HepG2 (cell line): Measurements from ENCODE around the gene SLC25A22.

ENCODE experiments used
- ATF2 ChIP-seq: sonication (generic); formaldehyde crosslinking; IDR thresholded peaks from 2 replicates; pipeline ENCODE4 v1.4.0; 2020; ENCODE audit warnings: missing genetic modification reagents
- ATF7 ChIP-seq, 2 experiments: fragments of 450-650 bp in 1 of 2; sonication (generic) in 1 of 2; formaldehyde crosslinking in 1 of 2; IDR thresholded peaks; 2 replicates each; pipeline versions ENCODE4 v1.4.0 to v1.6.1; 2016 to 2020; ENCODE audit warnings: antibody characterized with exemption in 1 of 2, mild to moderate bottlenecking in 1 of 2, missing genetic modification reagents in 1 of 2
- ELK4 ChIP-seq: sonication (generic); formaldehyde crosslinking; IDR thresholded peaks from 2 replicates; pipeline ENCODE4 v1.9.0; 2021; ENCODE audit warnings: missing genetic modification reagents, borderline replicate concordance
- EP300 ChIP-seq, 3 experiments: sonication (generic) in 1 of 3; formaldehyde crosslinking in 1 of 3; IDR thresholded peaks; 2 replicates each; pipeline versions ENCODE4 v1.5.1 to v1.6.1; 2011 to 2020; ENCODE audit warnings: low read depth in 2 of 3, low read length in 2 of 3, borderline replicate concordance in 1 of 3, improper control_type of control experiment in 1 of 3, mild to moderate bottlenecking in 1 of 3, missing genetic modification reagents in 1 of 3, moderate library complexity in 1 of 3
- PCBP1 ChIP-seq: fragments of 200-400 bp; formaldehyde crosslinking; IDR thresholded peaks from 2 replicates; pipeline ENCODE4 v1.6.1; 2017; ENCODE audit warnings: mild to moderate bottlenecking, low read depth, low read length, borderline replicate concordance
- RAD21 ChIP-seq: fragments of 450-650 bp; formaldehyde crosslinking; IDR thresholded peaks from 2 replicates; pipeline ENCODE4 v1.5.0; 2020; ENCODE audit warnings: mild to moderate bottlenecking
- RBM22 ChIP-seq: fragments of 200-400 bp; formaldehyde crosslinking; optimal IDR thresholded peaks from 2 replicates; pipeline ENCODE3; 2017; ENCODE audit warnings: mild to moderate bottlenecking, low read length, moderate library complexity
- SMARCE1 ChIP-seq: fragments of 450-650 bp; IDR thresholded peaks from 2 replicates; pipeline ENCODE4 v1.6.1; 2017; ENCODE audit warnings: borderline replicate concordance
- TFE3 ChIP-seq: IDR thresholded peaks from 2 replicates; pipeline ENCODE4 v1.6.1; 2016
- ZNF138 ChIP-seq: sonication (generic); formaldehyde crosslinking; IDR thresholded peaks from 2 replicates; pipeline ENCODE4 v1.5.0; 2020; ENCODE audit warnings: mild to moderate bottlenecking, low read depth, missing genetic modification reagents
- TF ChIP-seq, protein P1 (sequence below): sonication (generic); formaldehyde crosslinking; IDR thresholded peaks from 2 replicates; pipeline ENCODE4 v1.5.0; 2020; ENCODE audit warnings: mild to moderate bottlenecking, missing genetic modification reagents, moderate library complexity
- TF ChIP-seq, protein P2 (sequence below): sonication (generic); formaldehyde crosslinking; IDR thresholded peaks from 2 replicates; pipeline ENCODE4 v1.4.0; 2020; ENCODE audit warnings: missing genetic modification reagents, borderline replicate concordance
- TF ChIP-seq, protein P3 (sequence below): sonication (generic); formaldehyde crosslinking; IDR thresholded peaks from 2 replicates; pipeline ENCODE4 v1.4.0; 2020; ENCODE audit warnings: missing genetic modification reagents, mild to moderate bottlenecking, borderline replicate concordance
- TF ChIP-seq, protein P4 (sequence below), 2 experiments: IDR thresholded peaks; 2 replicates each; pipeline ENCODE4 v1.6.1; 2011 to 2012; ENCODE audit warnings: low read length in 2 of 2, borderline replicate concordance in 1 of 2, low read depth in 1 of 2, mild to moderate bottlenecking in 1 of 2, moderate library complexity in 1 of 2

DNA sequence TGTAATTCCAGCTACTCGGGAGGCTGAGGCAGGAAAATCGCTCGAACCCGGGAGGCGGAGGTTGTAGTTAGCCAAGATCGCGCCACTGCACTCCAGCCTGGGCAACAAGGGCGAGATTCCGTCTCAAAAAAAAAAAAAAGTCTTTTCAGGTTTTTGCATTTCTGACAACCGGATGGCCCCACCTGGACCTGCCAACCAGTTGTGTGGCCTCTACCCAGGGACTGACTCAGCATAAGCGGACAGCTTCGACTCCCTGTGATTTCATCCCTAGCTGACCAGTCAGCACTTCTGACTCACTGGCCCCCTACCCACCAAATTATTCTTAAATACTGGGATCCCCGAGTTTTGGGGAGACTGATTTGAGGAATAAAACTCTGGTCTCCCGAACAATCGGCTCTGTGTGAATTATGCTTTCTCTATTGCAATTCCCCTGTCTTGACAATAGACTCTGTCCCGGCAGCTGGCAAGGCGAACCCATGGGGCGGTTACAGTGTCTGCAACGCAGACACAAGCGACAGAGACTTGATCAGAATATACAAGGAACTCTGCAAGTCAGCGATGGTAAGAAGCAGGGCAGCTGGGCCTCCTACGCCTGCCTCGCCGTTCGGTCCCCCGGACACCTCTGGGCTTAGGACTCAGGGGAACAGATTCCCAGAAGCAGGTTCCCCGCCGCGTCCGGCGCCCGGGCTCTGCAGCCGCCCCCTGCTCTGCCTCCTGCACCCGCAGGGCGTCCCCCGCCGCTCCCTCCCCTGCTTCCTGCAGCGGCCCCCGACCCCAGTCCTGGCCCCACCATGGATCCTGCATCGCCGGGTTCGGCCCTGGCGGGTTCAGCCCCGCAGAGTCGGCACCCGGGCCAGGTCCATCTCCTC lies 51.6 kb downstream of the SLC25A22 start:
- TF ChIP-seq ATF7 (IDR thresholded peaks at IDR 0.05) (no peak), ATF7 (CRISPR knock-in tag; IDR thresholded peaks at IDR 0.05) (no peak), SMARCE1 (no peak), RAD21 (CRISPR knock-in tag) (no peak), EP300 (IDR thresholded peaks at IDR 0.05; ENCODE audit: low read depth in 2 of 2, low read length in 2 of 2) (no peak), EP300 (CRISPR knock-in tag; IDR thresholded peaks at IDR 0.05; ENCODE audit: borderline replicate concordance) (no peak), RBM22 (no peak), ZNF138 (CRISPR knock-in tag) (no peak), ATF2 (CRISPR knock-in tag) (no peak), ELK4 (no peak), TFE3 (no peak), PCBP1 (no peak)
- TF ChIP-seq, protein P1, sequence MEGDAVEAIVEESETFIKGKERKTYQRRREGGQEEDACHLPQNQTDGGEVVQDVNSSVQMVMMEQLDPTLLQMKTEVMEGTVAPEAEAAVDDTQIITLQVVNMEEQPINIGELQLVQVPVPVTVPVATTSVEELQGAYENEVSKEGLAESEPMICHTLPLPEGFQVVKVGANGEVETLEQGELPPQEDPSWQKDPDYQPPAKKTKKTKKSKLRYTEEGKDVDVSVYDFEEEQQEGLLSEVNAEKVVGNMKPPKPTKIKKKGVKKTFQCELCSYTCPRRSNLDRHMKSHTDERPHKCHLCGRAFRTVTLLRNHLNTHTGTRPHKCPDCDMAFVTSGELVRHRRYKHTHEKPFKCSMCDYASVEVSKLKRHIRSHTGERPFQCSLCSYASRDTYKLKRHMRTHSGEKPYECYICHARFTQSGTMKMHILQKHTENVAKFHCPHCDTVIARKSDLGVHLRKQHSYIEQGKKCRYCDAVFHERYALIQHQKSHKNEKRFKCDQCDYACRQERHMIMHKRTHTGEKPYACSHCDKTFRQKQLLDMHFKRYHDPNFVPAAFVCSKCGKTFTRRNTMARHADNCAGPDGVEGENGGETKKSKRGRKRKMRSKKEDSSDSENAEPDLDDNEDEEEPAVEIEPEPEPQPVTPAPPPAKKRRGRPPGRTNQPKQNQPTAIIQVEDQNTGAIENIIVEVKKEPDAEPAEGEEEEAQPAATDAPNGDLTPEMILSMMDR (CRISPR knock-in tag), result no peak
- TF ChIP-seq, protein P2, sequence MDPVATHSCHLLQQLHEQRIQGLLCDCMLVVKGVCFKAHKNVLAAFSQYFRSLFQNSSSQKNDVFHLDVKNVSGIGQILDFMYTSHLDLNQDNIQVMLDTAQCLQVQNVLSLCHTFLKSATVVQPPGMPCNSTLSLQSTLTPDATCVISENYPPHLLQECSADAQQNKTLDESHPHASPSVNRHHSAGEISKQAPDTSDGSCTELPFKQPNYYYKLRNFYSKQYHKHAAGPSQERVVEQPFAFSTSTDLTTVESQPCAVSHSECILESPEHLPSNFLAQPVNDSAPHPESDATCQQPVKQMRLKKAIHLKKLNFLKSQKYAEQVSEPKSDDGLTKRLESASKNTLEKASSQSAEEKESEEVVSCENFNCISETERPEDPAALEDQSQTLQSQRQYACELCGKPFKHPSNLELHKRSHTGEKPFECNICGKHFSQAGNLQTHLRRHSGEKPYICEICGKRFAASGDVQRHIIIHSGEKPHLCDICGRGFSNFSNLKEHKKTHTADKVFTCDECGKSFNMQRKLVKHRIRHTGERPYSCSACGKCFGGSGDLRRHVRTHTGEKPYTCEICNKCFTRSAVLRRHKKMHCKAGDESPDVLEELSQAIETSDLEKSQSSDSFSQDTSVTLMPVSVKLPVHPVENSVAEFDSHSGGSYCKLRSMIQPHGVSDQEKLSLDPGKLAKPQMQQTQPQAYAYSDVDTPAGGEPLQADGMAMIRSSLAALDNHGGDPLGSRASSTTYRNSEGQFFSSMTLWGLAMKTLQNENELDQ, result no peak
- TF ChIP-seq, protein P3, sequence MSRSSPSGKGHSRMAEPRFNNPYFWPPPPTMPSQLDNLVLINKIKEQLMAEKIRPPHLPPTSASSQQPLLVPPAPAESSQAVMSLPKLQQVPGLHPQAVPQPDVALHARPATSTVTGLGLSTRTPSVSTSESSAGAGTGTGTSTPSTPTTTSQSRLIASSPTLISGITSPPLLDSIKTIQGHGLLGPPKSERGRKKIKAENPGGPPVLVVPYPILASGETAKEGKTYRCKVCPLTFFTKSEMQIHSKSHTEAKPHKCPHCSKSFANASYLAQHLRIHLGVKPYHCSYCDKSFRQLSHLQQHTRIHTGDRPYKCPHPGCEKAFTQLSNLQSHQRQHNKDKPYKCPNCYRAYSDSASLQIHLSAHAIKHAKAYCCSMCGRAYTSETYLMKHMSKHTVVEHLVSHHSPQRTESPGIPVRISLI, result no peak
- TF ChIP-seq, protein P4, sequence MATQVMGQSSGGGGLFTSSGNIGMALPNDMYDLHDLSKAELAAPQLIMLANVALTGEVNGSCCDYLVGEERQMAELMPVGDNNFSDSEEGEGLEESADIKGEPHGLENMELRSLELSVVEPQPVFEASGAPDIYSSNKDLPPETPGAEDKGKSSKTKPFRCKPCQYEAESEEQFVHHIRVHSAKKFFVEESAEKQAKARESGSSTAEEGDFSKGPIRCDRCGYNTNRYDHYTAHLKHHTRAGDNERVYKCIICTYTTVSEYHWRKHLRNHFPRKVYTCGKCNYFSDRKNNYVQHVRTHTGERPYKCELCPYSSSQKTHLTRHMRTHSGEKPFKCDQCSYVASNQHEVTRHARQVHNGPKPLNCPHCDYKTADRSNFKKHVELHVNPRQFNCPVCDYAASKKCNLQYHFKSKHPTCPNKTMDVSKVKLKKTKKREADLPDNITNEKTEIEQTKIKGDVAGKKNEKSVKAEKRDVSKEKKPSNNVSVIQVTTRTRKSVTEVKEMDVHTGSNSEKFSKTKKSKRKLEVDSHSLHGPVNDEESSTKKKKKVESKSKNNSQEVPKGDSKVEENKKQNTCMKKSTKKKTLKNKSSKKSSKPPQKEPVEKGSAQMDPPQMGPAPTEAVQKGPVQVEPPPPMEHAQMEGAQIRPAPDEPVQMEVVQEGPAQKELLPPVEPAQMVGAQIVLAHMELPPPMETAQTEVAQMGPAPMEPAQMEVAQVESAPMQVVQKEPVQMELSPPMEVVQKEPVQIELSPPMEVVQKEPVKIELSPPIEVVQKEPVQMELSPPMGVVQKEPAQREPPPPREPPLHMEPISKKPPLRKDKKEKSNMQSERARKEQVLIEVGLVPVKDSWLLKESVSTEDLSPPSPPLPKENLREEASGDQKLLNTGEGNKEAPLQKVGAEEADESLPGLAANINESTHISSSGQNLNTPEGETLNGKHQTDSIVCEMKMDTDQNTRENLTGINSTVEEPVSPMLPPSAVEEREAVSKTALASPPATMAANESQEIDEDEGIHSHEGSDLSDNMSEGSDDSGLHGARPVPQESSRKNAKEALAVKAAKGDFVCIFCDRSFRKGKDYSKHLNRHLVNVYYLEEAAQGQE (IDR thresholded peaks at IDR 0.05; ENCODE audit: borderline replicate concordance in 1 of 2, low read depth in 1 of 2, low read length in 2 of 2), result no peak
